ENCODE results near the gene ODR4. TPM values are rescaled to one million over a fixed set of nuclear protein-coding genes. Genes with fewer than 3 reads are reported as not detected.

Gene ODR4
- total and polyA plus RNA-seq, 2 donors (not counting 3 experiments of a cell fraction or from before 2014, with no cell fraction given): 6.0 to 18.6 TPM

- TF ChIP-seq CTCF (IDR thresholded peaks at IDR 0.05; ENCODE audit: extremely low read depth in 1 of 2, insufficient read depth in 1 of 2, low read depth in 1 of 2, low read length in 2 of 2) (no peak), MYC (IDR thresholded peaks at IDR 0.05; ENCODE audit: low read depth, low read length) (no peak), GATA2 (IDR thresholded peaks at IDR 0.05; ENCODE audit: insufficient read depth, insufficient read length, low read depth, low read length) (no peak)
- dilution Hi-C loops (cut with MboI; ENCODE audit: extremely low pct_ligation_motif_present, low sequenced_read_pairs): no loop called here
- Histone ChIP-seq H3K4me1 (ENCODE audit: control insufficient read depth, extremely low read depth, insufficient read depth, low read length) (no peaks in the 10 kb centered on the region), H3K9me3 (replicated peaks; ENCODE audit: control insufficient read depth, insufficient read depth, low read length) (no peaks in the 10 kb centered on the region), H3K4me2 (ENCODE audit: insufficient read depth, low read length) (no peak overlapping the region), H3K9ac (replicated peaks; ENCODE audit: extremely low read depth, insufficient read depth, low read length) (no peak overlapping the region), H3K27ac (ENCODE audit: insufficient read depth, low read depth, low read length) (no peak overlapping the region), H3K4me3 (replicated peaks in 1 of 3; ENCODE audit: insufficient read depth in 1 of 3, low read depth in 1 of 3, low read length in 3 of 3) (no peak overlapping the region), H3K79me2 (ENCODE audit: control insufficient read depth, insufficient read depth, low read length) (no peaks in the 10 kb centered on the region), H3K27me3 (ENCODE audit: control insufficient read depth in 2 of 2, insufficient read depth in 2 of 2, low read length in 2 of 2) (no peaks in the 10 kb centered on the region), H3K36me3 (ENCODE audit: control insufficient read depth in 2 of 2, extremely low read depth in 1 of 2, insufficient read depth in 2 of 2, low read length in 2 of 2) (peaks cover 2 to 5% of the 10 kb centered on the region in 2 experiments), H3K9me1 (replicated peaks; ENCODE audit: control insufficient read depth, extremely low read depth, insufficient read depth, low read length) (no peaks in the 10 kb centered on the region), H4K20me1 (replicated peaks; ENCODE audit: control insufficient read depth, extremely low read depth, insufficient read depth, low read length) (no peaks in the 10 kb centered on the region), H2AFZ (ENCODE audit: low read depth, low read length) (no peak overlapping the region)
- CTCF ChIA-PET: interaction anchor here (0.6 to 1.4 kb wide), 4 partner anchors 16 to 566 kb away, joined by 3 to 4 read pairs (median 4); no protein-coding TSS in a partner anchor
- POLR2A ChIA-PET: no interaction called here
- intact Hi-C loops (cut with micrococcal nuclease): no loop called here
- no TSS peak for BruUV-seq (replicated peaks)
- FAIRE-seq (no peak), DNase-seq (ENCODE audit: low read depth, low spot score) (no peak)
These were observed 44.7 kb downstream of the ODR4 start for GRCh38 chr1:186420311-186420710.

GRCh38 chr1:186420923-186421322, 45.3 kb downstream of the ODR4 start:
- no peaks in the 10 kb centered on the region for H3K27me3 ChIP-seq (ENCODE audit: control insufficient read depth in 2 of 2, insufficient read depth in 2 of 2, low read length in 2 of 2)
- H3K9me3 ChIP-seq (replicated peaks; ENCODE audit: control insufficient read depth, insufficient read depth, low read length): no peaks in the 10 kb centered on the region
- no peaks in the 10 kb centered on the region for H4K20me1 ChIP-seq (replicated peaks; ENCODE audit: control insufficient read depth, extremely low read depth, insufficient read depth, low read length)
- FAIRE-seq: no peak
- DNase-seq (ENCODE audit: low read depth, low spot score): no peak
- POLR2A ChIA-PET: no interaction called here
- H3K4me3 ChIP-seq (replicated peaks in 1 of 3; ENCODE audit: insufficient read depth in 1 of 3, low read depth in 1 of 3, low read length in 3 of 3): no peak overlapping the region
- no peak overlapping the region for H3K27ac ChIP-seq (ENCODE audit: insufficient read depth, low read depth, low read length)
- TSS peak; percentile 16 for BruUV-seq (replicated peaks)
- no peaks in the 10 kb centered on the region for H3K79me2 ChIP-seq (ENCODE audit: control insufficient read depth, insufficient read depth, low read length)
- CTCF ChIA-PET: interaction anchor here (0.6 to 1.4 kb wide), 3 partner anchors 17 to 565 kb away, joined by 3 to 4 read pairs (median 4); no protein-coding TSS in a partner anchor
- dilution Hi-C loops (cut with MboI; ENCODE audit: extremely low pct_ligation_motif_present, low sequenced_read_pairs): no loop called here
- intact Hi-C loops (cut with micrococcal nuclease): no loop called here
- TF ChIP-seq FOS (IDR thresholded peaks at IDR 0.05; ENCODE audit: borderline replicate concordance, insufficient read depth, low read length): no peak
- TF ChIP-seq GATA2 (IDR thresholded peaks at IDR 0.05; ENCODE audit: insufficient read depth, insufficient read length, low read depth, low read length): no peak
- TF ChIP-seq POLR2A (IDR thresholded peaks at IDR 0.05; ENCODE audit: low read depth, low read length): no peak
- no peak for TF ChIP-seq EZH2 (IDR thresholded peaks at IDR 0.05; ENCODE audit: borderline replicate concordance, low read depth, low read length, severe bottlenecking)
- no peak for TF ChIP-seq CTCF (IDR thresholded peaks at IDR 0.05; ENCODE audit: extremely low read depth in 1 of 2, insufficient read depth in 1 of 2, low read depth in 1 of 2, low read length in 2 of 2)
- TF ChIP-seq POLR2AphosphoS5 (IDR thresholded peaks at IDR 0.05; ENCODE audit: insufficient read depth, low read depth, low read length): no peak
- TF ChIP-seq JUN (IDR thresholded peaks at IDR 0.05; ENCODE audit: borderline replicate concordance, insufficient read depth, insufficient read length, low read depth): no peak
- TF ChIP-seq MAX (IDR thresholded peaks at IDR 0.05; ENCODE audit: insufficient read depth, insufficient read length): no peak
- no peak for TF ChIP-seq MYC (IDR thresholded peaks at IDR 0.05; ENCODE audit: low read depth, low read length)
- H3K9me1 ChIP-seq (replicated peaks; ENCODE audit: control insufficient read depth, extremely low read depth, insufficient read depth, low read length): no peaks in the 10 kb centered on the region
- H2AFZ ChIP-seq (ENCODE audit: low read depth, low read length): no peak overlapping the region
- no peak overlapping the region for H3K9ac ChIP-seq (replicated peaks; ENCODE audit: extremely low read depth, insufficient read depth, low read length)
- H3K4me1 ChIP-seq (ENCODE audit: control insufficient read depth, extremely low read depth, insufficient read depth, low read length): no peaks in the 10 kb centered on the region
- peaks cover 2 to 5% of the 10 kb centered on the region in 2 experiments for H3K36me3 ChIP-seq (ENCODE audit: control insufficient read depth in 2 of 2, extremely low read depth in 1 of 2, insufficient read depth in 2 of 2, low read length in 2 of 2)
- H3K4me2 ChIP-seq (ENCODE audit: insufficient read depth, low read length): no peak overlapping the region

Data from endothelial cell of umbilical vein (primary cell).